Activated gamma-delta T cell treated with Interleukin-2 at 50 U/mL for 16 hours (primary cell): ENCODE measurements around the gene MT1HL1.

Experiments
- DNase-seq: peaks from one replicate; pipeline ENCODE4 v3.0.0-alpha.2; 2020

MT1HL1 gene

GRCh38 chr1:236966636-236967035, 37.6 kb downstream of the MT1HL1 start:
- no peak for DNase-seq

- no peak for DNase-seq
Measured at GRCh38 chr1:236963920-236964319, 40.3 kb downstream of the MT1HL1 start.

DNA sequence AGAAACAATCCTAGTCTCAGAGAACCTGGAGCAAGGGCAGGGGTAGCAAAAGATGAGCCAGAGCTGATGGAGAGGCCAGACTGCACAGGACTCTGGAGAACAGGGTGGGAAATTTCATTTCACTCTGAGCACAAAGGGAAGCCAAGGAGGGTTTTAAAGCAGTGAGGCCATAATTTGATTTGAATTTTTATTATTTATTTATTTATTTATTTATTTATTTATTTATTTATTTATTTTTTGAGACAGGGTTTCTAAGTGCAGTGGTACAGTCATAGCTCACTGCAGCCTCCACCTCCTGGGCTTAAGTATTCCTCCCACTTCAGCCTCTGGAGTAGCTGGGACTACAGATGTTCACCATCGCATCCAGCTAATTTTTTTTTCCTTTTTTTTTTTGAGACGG, 45.1 kb downstream of the MT1HL1 start:
- no peak for DNase-seq

DNA sequence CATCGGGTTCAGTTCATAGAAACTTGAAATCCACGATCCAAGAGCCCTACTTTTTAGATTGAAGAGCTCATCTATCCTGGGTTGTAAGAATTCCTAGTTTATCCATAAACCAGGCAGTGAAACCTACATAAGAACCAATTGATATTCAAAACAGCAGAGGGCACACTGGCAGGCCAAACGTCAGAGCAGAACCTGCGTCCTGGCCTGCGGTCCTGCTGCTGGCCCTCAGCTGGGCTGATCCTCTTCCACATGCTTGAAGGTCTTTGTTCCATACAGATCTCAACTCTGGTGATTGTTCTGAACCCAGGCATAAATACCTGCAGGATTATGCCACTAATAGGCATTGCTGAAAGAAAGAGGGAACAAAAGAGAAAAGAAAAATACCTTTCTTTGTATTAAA, 47.0 kb downstream of the MT1HL1 start:
- no peak for DNase-seq
